Measurements from ENCODE around the gene DGAT2. TPM values are rescaled to one million over a fixed set of nuclear protein-coding genes. Genes with fewer than 3 reads are reported as not detected.

The DGAT2 gene
- total RNA-seq, 4 donors from 2014 or later = 2.4 to 7.7 (median 4.5) TPM

GRCh38 chr11:75760243-75760642, 8.3 kb upstream of the DGAT2 start:
- Histone ChIP-seq H3K4me1 (no peaks in the 10 kb centered on the region), H3K36me3 (no peaks in the 10 kb centered on the region), H3K27ac (no peak overlapping the region), H3K4me3 (no peak overlapping the region), H3K27me3 (no peaks in the 10 kb centered on the region), H3K9me3 (no peaks in the 10 kb centered on the region)
- TF ChIP-seq POLR2A (IDR thresholded peaks at IDR 0.05) (no peak), CTCF (IDR thresholded peaks at IDR 0.05) (no peak)
- DNase-seq = no peak

- Histone ChIP-seq H3K4me1 (no peaks in the 10 kb centered on the region), H3K36me3 (no peaks in the 10 kb centered on the region), H3K9me3 (no peaks in the 10 kb centered on the region), H3K27ac (no peak overlapping the region), H3K27me3 (no peaks in the 10 kb centered on the region), H3K4me3 (no peak overlapping the region)
- no peak for TF ChIP-seq CTCF (IDR thresholded peaks at IDR 0.05)
- TF ChIP-seq POLR2A (IDR thresholded peaks at IDR 0.05) = no peak
- no peak for DNase-seq
These were observed 7.7 kb upstream of the DGAT2 start for GRCh38 chr11:75760710-75761493.

- TF ChIP-seq POLR2A (IDR thresholded peaks at IDR 0.05) = no peak
- no peak for TF ChIP-seq CTCF (IDR thresholded peaks at IDR 0.05)
- no peaks in the 10 kb centered on the region for H3K9me3 ChIP-seq
- no peak overlapping the region for H3K27ac ChIP-seq
- H3K36me3 ChIP-seq = no peaks in the 10 kb centered on the region
- no peak overlapping the region for H3K4me3 ChIP-seq
- DNase-seq = peak in 1 of 3 donors; percentile 17
- no peaks in the 10 kb centered on the region for H3K4me1 ChIP-seq
- H3K27me3 ChIP-seq = no peaks in the 10 kb centered on the region
These were observed 6.4 kb upstream of the DGAT2 start for GRCh38 chr11:75762158-75762557.

- H3K27ac ChIP-seq = no peak overlapping the region
- TF ChIP-seq POLR2A (IDR thresholded peaks at IDR 0.05) (no peak), CTCF (IDR thresholded peaks at IDR 0.05) (no peak)
- DNase-seq = peak in 1 of 3 donors; percentile 15
- H3K36me3 ChIP-seq = no peaks in the 10 kb centered on the region
- H3K4me3 ChIP-seq = no peak overlapping the region
- no peaks in the 10 kb centered on the region for H3K9me3 ChIP-seq
- H3K4me1 ChIP-seq = peaks cover 0 to 4% (median 2%) of the 10 kb centered on the region in 4 donors
- H3K27me3 ChIP-seq = no peaks in the 10 kb centered on the region
These were observed 5.7 kb upstream of the DGAT2 start for GRCh38 chr11:75762885-75763284.

- Histone ChIP-seq H3K27ac (no peak overlapping the region), H3K4me3 (no peak overlapping the region), H3K36me3 (no peaks in the 10 kb centered on the region), H3K27me3 (no peaks in the 10 kb centered on the region), H3K4me1 (peaks cover 0 to 10% (median 7%) of the 10 kb centered on the region in 4 donors), H3K9me3 (no peaks in the 10 kb centered on the region)
- TF ChIP-seq POLR2A (IDR thresholded peaks at IDR 0.05) = no peak
- no peak for TF ChIP-seq CTCF (IDR thresholded peaks at IDR 0.05)
- no peak for DNase-seq
These were observed 4.7 kb upstream of the DGAT2 start for GRCh38 chr11:75763846-75764245.

All from Peyer's patch (tissue), 4 donors.